Neural crest cell (in vitro differentiated cells): ENCODE measurements around the gene BRIP1. TPM values are rescaled to one million over a fixed set of nuclear protein-coding genes. Genes with fewer than 3 reads are reported as not detected.

Experiments used
- DNase-seq: peaks from one replicate; pipeline ENCODE4 v3.0.0; 2021; ENCODE audit warnings: low read depth, mixed read lengths, low spot score
- H3K27ac Mint-ChIP-seq: one replicate; pipeline ENCODE4 v1.8.0; 2021; ENCODE audit warnings: mild to moderate bottlenecking, mixed read lengths; ENCODE audit not compliant: unreplicated experiment
- H3K27me3 Mint-ChIP-seq: 2 replicates; pipeline ENCODE4 v1.8.0; 2021; ENCODE audit warnings: low read depth, mild to moderate bottlenecking, mixed read lengths
- H3K36me3 Mint-ChIP-seq: 2 replicates; pipeline ENCODE4 v1.8.0; 2021; ENCODE audit warnings: low read depth, mild to moderate bottlenecking, mixed read lengths
- H3K4me1 Mint-ChIP-seq: 2 replicates; pipeline ENCODE4 v1.8.0; 2021; ENCODE audit warnings: mixed read lengths
- H3K4me3 Mint-ChIP-seq: one replicate; pipeline ENCODE4 v1.8.0; 2021; ENCODE audit warnings: mild to moderate bottlenecking, mixed read lengths
- H3K9me3 Mint-ChIP-seq: 2 replicates; pipeline ENCODE4 v1.8.0; 2021; ENCODE audit warnings: mixed read lengths
- total RNA-seq: library from RNA; stranded (reverse); gene quantifications from 2 replicates; pipeline ENCODE4 v1.2.1, GENCODE V29; 2021
- TF ChIP-seq, protein P1 (sequence below): fragments of 200-600 bp; sonication (generic); conservative IDR thresholded peaks from 2 replicates; pipeline ENCODE4 v1.5.0; 2021; ENCODE audit warnings: antibody characterized with exemption, mild to moderate bottlenecking

BRIP1 gene
- total RNA-seq, 1 donor from 2014 or later = 31.4 TPM

DNA sequence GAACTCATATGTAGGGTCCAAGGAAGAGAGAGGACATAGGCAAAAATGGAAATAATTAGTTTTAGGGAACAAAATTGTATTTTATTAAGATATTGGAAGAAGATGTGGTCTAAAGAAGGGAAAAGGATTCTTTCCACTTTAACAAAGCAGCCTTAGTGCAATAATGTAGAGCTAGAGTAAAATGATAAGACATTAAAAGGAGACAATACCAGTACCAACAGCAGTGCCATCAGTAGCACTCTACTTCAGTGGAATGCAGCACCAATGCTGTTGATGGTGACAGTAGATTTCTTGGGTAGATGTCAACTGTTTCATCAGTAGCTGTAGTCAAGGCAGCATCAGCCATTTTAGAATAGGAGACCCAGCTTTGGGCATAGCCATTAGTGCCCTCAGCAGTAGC lies 124.3 kb downstream of the BRIP1 start:
- no peak overlapping the region for H3K27ac Mint-ChIP-seq
- H3K9me3 Mint-ChIP-seq = peaks cover 12% of the 10 kb centered on the region
- no peak overlapping the region for H3K4me3 Mint-ChIP-seq
- TF ChIP-seq, protein P1, sequence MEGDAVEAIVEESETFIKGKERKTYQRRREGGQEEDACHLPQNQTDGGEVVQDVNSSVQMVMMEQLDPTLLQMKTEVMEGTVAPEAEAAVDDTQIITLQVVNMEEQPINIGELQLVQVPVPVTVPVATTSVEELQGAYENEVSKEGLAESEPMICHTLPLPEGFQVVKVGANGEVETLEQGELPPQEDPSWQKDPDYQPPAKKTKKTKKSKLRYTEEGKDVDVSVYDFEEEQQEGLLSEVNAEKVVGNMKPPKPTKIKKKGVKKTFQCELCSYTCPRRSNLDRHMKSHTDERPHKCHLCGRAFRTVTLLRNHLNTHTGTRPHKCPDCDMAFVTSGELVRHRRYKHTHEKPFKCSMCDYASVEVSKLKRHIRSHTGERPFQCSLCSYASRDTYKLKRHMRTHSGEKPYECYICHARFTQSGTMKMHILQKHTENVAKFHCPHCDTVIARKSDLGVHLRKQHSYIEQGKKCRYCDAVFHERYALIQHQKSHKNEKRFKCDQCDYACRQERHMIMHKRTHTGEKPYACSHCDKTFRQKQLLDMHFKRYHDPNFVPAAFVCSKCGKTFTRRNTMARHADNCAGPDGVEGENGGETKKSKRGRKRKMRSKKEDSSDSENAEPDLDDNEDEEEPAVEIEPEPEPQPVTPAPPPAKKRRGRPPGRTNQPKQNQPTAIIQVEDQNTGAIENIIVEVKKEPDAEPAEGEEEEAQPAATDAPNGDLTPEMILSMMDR = no peak
- no peak for DNase-seq
- peaks cover 56% of the 10 kb centered on the region for H3K36me3 Mint-ChIP-seq
- no peaks in the 10 kb centered on the region for H3K4me1 Mint-ChIP-seq
- H3K27me3 Mint-ChIP-seq = no peaks in the 10 kb centered on the region

- H3K4me3 Mint-ChIP-seq = no peak overlapping the region
- no peak overlapping the region for H3K27ac Mint-ChIP-seq
- peaks cover 56% of the 10 kb centered on the region for H3K36me3 Mint-ChIP-seq
- no peak for DNase-seq
- no peaks in the 10 kb centered on the region for H3K27me3 Mint-ChIP-seq
- H3K9me3 Mint-ChIP-seq = peaks cover 12% of the 10 kb centered on the region
- TF ChIP-seq, protein P1 = no peak
- no peaks in the 10 kb centered on the region for H3K4me1 Mint-ChIP-seq
These were observed 125.1 kb downstream of the BRIP1 start for GRCh38 chr17:61738249-61738648.

DNA sequence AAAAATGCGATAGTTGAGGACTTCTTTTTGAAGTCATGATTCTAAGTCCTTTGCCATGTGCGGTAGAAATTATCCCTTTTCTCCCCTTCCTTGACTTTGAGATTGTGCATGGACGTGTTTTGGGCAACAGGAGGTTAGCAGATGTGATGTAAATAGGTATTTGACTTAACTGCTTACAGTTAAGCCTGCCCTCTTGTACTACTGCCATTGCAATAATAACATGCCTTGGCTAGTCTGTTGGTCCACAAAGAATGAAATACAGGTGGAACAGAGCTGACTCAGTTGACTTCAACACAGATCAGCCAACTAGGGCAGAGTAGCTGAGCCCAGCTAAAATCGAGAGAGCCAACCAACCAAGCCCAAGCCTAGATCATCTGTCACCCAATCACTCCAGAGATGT lies 125.5 kb downstream of the BRIP1 start:
- Mint-ChIP-seq H3K4me1 (no peaks in the 10 kb centered on the region), H3K36me3 (peaks cover 54% of the 10 kb centered on the region)

DNA sequence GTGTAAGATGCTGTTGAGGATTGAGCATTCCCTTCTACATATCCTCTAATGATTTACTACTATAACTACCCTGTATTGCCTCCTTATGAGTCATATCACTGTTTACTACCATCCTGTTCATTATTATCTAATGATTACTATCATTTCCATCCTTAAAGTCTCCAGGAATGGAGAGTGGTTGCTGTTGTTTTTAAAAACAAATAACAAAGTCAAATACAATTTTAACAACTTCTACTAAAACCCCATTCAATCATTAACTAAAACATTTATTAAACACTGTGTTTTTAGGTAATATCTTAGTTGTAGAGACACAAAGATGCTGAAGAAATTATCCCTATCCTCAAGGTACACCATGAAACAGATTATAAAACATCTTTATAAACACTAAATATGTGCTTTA lies 126.9 kb downstream of the BRIP1 start:
- Mint-ChIP-seq H3K4me3 (no peak overlapping the region), H3K27ac (no peak overlapping the region), H3K9me3 (peaks cover 7% of the 10 kb centered on the region), H3K36me3 (peaks cover 42% of the 10 kb centered on the region), H3K4me1 (no peaks in the 10 kb centered on the region), H3K27me3 (no peaks in the 10 kb centered on the region)
- no peak for DNase-seq
- TF ChIP-seq, protein P1 = no peak

More for the DNA sequence above, 125.5 kb downstream of the BRIP1 start:
- Mint-ChIP-seq H3K9me3 (peaks cover 12% of the 10 kb centered on the region), H3K27me3 (no peaks in the 10 kb centered on the region), H3K27ac (no peak overlapping the region), H3K4me3 (no peak overlapping the region)
- DNase-seq = no peak
- TF ChIP-seq, protein P1 = no peak

GRCh38 chr17:61735807-61736206 lies 127.5 kb downstream of the BRIP1 start:
- Mint-ChIP-seq H3K27ac (no peak overlapping the region), H3K36me3 (peaks cover 36% of the 10 kb centered on the region), H3K9me3 (peaks cover 3% of the 10 kb centered on the region), H3K4me1 (no peaks in the 10 kb centered on the region), H3K4me3 (no peak overlapping the region), H3K27me3 (no peaks in the 10 kb centered on the region)
- TF ChIP-seq, protein P1 = no peak
- no peak for DNase-seq

GRCh38 chr17:61734466-61734865 lies 128.9 kb downstream of the BRIP1 start:
- H3K9me3 Mint-ChIP-seq = peaks cover 3% of the 10 kb centered on the region
- H3K27me3 Mint-ChIP-seq = no peaks in the 10 kb centered on the region
- TF ChIP-seq, protein P1 = no peak
- no peaks in the 10 kb centered on the region for H3K4me1 Mint-ChIP-seq
- H3K36me3 Mint-ChIP-seq = peaks cover 26% of the 10 kb centered on the region
- no peak overlapping the region for H3K27ac Mint-ChIP-seq
- no peak overlapping the region for H3K4me3 Mint-ChIP-seq
- no peak for DNase-seq
